ENCODE results near the gene GPR17.

DNA sequence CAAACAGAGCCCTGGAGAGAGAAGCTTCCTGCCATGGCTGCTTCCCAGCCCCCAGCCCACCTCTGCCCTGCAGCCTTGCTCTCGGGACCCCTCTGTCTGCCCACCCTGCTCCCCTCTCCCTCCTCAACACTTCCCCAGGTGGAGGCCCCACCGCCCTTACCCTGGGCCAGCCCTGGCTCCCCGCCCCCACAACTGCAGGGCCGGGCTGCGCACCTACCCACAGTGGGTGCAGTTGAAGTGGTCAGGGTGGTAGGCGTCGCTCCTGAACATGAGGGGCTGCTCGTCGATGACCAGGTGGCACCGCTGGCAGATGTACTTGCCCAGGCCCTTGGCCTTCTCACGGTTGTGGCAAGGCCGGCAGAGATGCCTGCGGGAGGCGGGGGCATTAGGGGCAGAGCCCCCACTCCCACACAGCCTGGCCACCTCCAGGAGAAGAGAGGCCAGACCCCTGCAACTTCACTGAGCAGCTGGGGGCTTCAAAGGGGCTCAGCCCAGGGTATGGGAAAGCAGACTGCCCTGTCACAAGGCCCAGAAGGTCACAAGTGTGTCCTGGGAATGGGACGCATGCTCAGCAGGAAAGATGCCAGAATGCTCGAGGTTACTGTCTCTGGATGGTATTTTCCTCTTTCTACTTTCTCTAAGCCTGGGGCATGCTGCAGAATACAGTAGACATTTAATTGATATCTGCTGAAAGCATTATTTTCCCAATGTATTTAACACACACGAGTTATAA, 3.1 kb upstream of the GPR17 start:
- TF ChIP-seq, protein P1, sequence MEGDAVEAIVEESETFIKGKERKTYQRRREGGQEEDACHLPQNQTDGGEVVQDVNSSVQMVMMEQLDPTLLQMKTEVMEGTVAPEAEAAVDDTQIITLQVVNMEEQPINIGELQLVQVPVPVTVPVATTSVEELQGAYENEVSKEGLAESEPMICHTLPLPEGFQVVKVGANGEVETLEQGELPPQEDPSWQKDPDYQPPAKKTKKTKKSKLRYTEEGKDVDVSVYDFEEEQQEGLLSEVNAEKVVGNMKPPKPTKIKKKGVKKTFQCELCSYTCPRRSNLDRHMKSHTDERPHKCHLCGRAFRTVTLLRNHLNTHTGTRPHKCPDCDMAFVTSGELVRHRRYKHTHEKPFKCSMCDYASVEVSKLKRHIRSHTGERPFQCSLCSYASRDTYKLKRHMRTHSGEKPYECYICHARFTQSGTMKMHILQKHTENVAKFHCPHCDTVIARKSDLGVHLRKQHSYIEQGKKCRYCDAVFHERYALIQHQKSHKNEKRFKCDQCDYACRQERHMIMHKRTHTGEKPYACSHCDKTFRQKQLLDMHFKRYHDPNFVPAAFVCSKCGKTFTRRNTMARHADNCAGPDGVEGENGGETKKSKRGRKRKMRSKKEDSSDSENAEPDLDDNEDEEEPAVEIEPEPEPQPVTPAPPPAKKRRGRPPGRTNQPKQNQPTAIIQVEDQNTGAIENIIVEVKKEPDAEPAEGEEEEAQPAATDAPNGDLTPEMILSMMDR (IDR thresholded peaks at IDR 0.05; ENCODE audit: low read depth, low read length, poor library complexity, severe bottlenecking): no peak
- TF ChIP-seq EZH2phosphoT487 (IDR thresholded peaks at IDR 0.05; ENCODE audit: borderline replicate concordance, low read length): no peak

Measured in DOHH2 (cell line).